ENCODE results near the gene TPM3. TPM values are rescaled to one million over a fixed set of nuclear protein-coding genes. Genes with fewer than 3 reads are reported as not detected.
A peak's percentile ranks its signal among the peaks of the same experiment; 100 is the strongest.

TPM3 gene
- total and polyA plus RNA-seq, 10 donors, result 221 to 596 (median 429) TPM

DNA sequence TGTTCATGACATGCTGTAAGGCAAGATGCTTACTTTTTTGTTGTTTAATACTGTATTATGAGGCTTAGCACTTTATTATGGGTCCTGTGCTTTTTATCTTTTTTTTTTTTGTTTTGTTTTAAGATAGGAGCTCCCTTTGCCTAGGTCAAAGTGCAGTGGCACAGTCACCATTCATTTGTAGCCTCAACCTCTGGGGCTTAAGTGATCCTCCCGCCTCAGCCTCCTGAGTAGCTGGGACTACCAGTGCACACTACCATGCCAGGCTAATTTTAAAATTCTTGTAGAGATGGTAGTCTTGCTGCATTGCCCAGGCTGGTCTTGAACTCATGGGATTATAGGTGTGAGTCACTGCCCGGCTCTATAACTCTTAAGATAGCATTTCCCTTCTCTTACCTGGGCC is 33.5 kb upstream of the TPM3 start:
- 93 to 100% (median 96%) methylated on average over 2 of the region's 2 CpGs for WGBS, 5 donors
- H3K36me3 ChIP-seq, result peaks cover 6 to 56% (median 48%) of the 10 kb centered on the region in 6 donors
- no peaks in the 10 kb centered on the region for H3K27me3 ChIP-seq (replicated peaks in 1 of 7)
- H3K27ac ChIP-seq, result no peak overlapping the region
- no peaks in the 10 kb centered on the region for H3K9me3 ChIP-seq
- TF ChIP-seq POLR2A (IDR thresholded peaks at IDR 0.05), result no peak
- TF ChIP-seq POLR2AphosphoS5 (IDR thresholded peaks at IDR 0.05), result no peak
- TF ChIP-seq, protein P1, sequence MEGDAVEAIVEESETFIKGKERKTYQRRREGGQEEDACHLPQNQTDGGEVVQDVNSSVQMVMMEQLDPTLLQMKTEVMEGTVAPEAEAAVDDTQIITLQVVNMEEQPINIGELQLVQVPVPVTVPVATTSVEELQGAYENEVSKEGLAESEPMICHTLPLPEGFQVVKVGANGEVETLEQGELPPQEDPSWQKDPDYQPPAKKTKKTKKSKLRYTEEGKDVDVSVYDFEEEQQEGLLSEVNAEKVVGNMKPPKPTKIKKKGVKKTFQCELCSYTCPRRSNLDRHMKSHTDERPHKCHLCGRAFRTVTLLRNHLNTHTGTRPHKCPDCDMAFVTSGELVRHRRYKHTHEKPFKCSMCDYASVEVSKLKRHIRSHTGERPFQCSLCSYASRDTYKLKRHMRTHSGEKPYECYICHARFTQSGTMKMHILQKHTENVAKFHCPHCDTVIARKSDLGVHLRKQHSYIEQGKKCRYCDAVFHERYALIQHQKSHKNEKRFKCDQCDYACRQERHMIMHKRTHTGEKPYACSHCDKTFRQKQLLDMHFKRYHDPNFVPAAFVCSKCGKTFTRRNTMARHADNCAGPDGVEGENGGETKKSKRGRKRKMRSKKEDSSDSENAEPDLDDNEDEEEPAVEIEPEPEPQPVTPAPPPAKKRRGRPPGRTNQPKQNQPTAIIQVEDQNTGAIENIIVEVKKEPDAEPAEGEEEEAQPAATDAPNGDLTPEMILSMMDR (IDR thresholded peaks at IDR 0.05 in 8 of 11, conservative IDR thresholded peaks at IDR 0.05 in 3 of 11), result no peak
- peaks cover 25 to 82% (median 53%) of the 10 kb centered on the region in 6 donors for H3K4me1 ChIP-seq
- no peak for DNase-seq
- no peak overlapping the region for H3K4me3 ChIP-seq
- intact Hi-C loops (cut with DNase I; ENCODE audit: low total_unique reads), result no loop called here

GRCh38 chr1:154223621-154224020 is 31.7 kb upstream of the TPM3 start:
- no peak for TF ChIP-seq POLR2A (IDR thresholded peaks at IDR 0.05)
- TF ChIP-seq POLR2AphosphoS5 (IDR thresholded peaks at IDR 0.05), result no peak
- TF ChIP-seq, protein P1 (IDR thresholded peaks at IDR 0.05 in 8 of 11, conservative IDR thresholded peaks at IDR 0.05 in 3 of 11), result no peak
- 64 to 77% (median 69%) methylated on average over 2 of the region's 2 CpGs for WGBS, 5 donors
- Histone ChIP-seq H3K36me3 (peaks cover 3 to 44% (median 34%) of the 10 kb centered on the region in 6 donors), H3K9me3 (no peaks in the 10 kb centered on the region), H3K4me3 (no peak overlapping the region), H3K4me1 (peaks cover 31 to 87% (median 65%) of the 10 kb centered on the region in 6 donors), H3K27me3 (replicated peaks in 1 of 7) (no peaks in the 10 kb centered on the region), H3K27ac (peak overlapping the region in 1 of 8 donors; percentile 99)
- no peak for DNase-seq
- intact Hi-C loops (cut with DNase I; ENCODE audit: low total_unique reads), result no loop called here

DNA sequence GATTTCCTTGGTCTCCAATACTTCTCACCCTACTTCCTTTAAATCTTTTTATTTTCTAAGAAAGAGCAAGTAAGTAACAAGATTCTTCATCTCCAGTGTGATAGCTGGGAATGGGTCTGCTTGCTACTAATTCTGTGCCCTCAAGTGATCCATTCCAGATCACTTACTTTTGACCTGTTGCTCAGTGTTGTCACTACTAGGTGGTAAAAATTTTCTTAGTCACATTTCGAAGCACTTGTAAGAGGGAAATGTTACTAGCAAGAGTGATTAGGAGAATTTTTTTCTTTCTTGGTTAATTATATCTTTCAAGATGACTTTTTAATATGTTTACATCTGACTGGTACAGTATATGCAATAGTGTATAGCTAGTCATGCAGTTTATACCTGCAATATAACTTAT is 31.0 kb upstream of the TPM3 start:
- peaks cover 39 to 87% (median 71%) of the 10 kb centered on the region in 6 donors for H3K4me1 ChIP-seq
- TF ChIP-seq POLR2A (IDR thresholded peaks at IDR 0.05), result no peak
- TF ChIP-seq, protein P1 (IDR thresholded peaks at IDR 0.05 in 8 of 11, conservative IDR thresholded peaks at IDR 0.05 in 3 of 11), result no peak
- no peak for TF ChIP-seq POLR2AphosphoS5 (IDR thresholded peaks at IDR 0.05)
- H3K27ac ChIP-seq, result peak overlapping the region in 1 of 8 donors; percentile 99
- intact Hi-C loops (cut with DNase I; ENCODE audit: low total_unique reads), result no loop called here
- no peaks in the 10 kb centered on the region for H3K9me3 ChIP-seq
- 61 to 84% (median 77%) methylated on average over 1 of the region's 1 CpG for WGBS, 5 donors
- DNase-seq, result no peak
- peaks cover 3 to 44% (median 33%) of the 10 kb centered on the region in 6 donors for H3K36me3 ChIP-seq
- H3K4me3 ChIP-seq, result peak overlapping the region in 1 of 8 donors; percentile 1
- no peaks in the 10 kb centered on the region for H3K27me3 ChIP-seq (replicated peaks in 1 of 7)

- no peak for TF ChIP-seq POLR2A (IDR thresholded peaks at IDR 0.05)
- TF ChIP-seq, protein P1 (IDR thresholded peaks at IDR 0.05 in 8 of 11, conservative IDR thresholded peaks at IDR 0.05 in 3 of 11), result no peak
- Histone ChIP-seq H3K36me3 (peaks cover 3 to 44% (median 33%) of the 10 kb centered on the region in 6 donors), H3K9me3 (no peaks in the 10 kb centered on the region), H3K4me1 (peaks cover 43 to 87% (median 73%) of the 10 kb centered on the region in 6 donors), H3K27me3 (replicated peaks in 1 of 7) (no peaks in the 10 kb centered on the region), H3K4me3 (peak overlapping the region in 3 of 8 donors; percentile 74 to 80 (median 77)), H3K27ac (peak overlapping the region in 3 of 8 donors; percentile 96 to 99 (median 98))
- DNase-seq, result no peak
- 55 to 93% (median 74%) methylated on average over 1 of the region's 1 CpG for WGBS, 5 donors
- intact Hi-C loops (cut with DNase I; ENCODE audit: low total_unique reads), result no loop called here
These were observed 30.6 kb upstream of the TPM3 start for GRCh38 chr1:154222518-154222917.
